ENCODE measurements around the gene ORAI2.

The ORAI2 gene

GRCh38 chr7:102416406-102416805, 17.0 kb upstream of the ORAI2 start:
- DNase-seq: no peak

DNA sequence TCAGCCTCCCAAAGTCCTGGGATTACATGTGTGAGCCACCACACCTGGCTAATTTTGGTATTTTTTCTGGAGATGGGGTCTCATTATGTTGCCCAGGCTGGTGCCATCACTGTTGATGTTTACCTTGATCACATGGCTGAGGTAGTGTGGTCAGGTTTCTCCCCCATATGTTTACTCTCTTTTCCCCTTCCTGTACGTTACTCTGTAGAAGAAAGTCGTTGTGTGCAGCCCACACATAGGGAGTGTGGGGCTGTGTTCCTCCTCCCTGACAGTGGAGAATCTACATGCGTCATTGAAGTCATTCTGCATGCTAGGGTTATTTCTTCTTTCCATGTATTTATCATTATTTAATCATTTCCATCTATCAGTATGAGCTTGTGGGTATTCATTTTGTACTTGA, 16.3 kb upstream of the ORAI2 start:
- no peak for DNase-seq

DNA sequence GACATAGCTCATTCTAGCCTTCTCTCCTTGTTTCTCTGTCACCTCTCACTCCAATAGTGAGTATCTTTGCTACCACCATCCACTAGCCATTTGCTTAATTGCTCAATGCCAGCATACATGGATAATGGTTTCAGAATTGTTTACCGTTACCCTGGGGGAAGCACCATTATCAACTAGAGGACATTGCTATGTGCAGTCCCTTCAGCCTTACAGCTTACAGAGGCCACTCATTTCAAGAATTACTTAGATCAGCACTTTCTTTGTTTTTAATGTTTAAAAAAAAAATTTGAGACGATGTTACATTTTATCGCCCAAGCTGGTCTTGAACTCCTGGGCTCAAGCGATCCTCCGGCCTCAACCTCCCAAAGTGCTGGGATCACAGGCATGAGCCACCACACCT, 14.8 kb upstream of the ORAI2 start:
- DNase-seq: no peak

DNA sequence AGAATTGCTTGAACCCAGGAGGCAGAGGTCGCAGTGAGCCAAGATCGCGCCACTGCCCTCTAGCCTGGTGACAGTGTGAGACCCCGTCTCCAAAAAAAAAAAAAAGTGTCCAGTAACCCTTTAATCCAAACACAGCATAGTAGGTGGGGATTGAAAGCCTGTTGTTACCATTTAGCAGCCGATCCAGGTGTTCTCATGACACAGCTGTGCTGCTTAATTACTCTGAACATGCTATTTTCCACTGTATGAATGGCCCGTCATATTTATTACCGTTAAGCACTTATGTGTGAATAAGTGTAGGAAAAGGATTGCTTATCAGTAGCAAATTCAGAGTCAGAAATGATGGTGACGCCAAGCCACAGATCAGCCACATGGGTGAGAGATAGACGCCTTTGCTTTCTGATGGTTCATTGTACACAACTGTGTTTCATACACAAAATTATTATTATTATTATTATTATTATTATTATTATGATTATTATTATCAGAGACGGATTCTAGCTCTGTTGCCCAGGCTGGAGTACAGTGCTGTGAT, 11.6 kb upstream of the ORAI2 start:
- DNase-seq: no peak

DNA sequence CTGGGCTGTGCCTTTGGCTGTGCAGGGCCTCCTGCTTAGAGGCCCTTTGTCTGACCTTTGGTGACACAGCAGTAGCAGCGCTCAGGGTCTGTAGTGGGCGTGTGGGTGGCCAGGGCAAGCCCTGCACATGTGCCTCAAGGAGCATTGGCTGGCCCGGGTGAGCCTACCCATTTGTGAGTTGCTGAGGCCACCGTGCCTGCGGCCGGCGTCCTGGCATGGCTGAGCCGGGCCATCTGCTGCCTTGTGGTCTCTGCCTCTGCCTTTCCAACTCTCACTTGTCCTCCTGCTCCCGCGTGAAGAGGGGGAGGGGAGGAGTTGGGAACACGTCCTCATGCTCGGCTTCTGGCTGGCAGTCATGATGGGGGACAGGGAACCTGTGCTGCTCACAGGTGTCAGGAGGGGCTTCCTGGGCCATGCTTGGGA, 9.2 kb upstream of the ORAI2 start:
- no peak for DNase-seq

- no peak for DNase-seq
Measured at GRCh38 chr7:102424787-102425218, 8.6 kb upstream of the ORAI2 start.

DNA sequence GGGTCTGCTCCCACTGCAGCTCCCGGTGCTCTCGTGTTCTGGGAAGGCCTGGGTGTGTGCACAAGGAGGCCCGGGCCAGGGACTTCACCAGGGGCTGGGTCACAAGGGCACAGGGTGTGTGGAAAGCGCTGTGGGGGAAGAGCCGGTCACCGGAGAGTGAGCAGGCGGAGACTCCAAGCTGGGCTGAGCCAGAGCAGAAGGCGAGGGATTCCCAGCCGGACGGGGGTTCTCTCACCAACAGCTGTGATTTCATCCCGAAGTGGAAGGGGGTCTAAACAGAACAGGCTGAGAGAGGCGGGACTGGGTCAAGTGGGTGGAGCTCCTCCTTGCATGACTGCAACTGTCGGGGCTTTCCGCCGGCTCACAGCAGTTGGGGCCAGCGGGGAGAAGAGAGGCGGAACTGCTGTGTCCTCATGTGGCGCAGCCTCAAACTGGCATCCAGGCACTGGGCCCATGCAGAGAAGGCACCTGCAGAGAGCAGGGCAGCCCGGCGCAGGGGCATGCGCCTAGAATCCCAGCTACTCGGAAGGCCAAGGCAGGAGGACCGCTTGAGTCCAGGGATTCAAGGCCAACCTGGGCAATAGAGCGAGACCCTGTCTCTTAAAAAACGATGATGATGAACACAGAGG, 7.6 kb upstream of the ORAI2 start:
- peak; percentile 88 for DNase-seq

GRCh38 chr7:102426268-102427018, 6.9 kb upstream of the ORAI2 start:
- peak; percentile 83 for DNase-seq

DNA sequence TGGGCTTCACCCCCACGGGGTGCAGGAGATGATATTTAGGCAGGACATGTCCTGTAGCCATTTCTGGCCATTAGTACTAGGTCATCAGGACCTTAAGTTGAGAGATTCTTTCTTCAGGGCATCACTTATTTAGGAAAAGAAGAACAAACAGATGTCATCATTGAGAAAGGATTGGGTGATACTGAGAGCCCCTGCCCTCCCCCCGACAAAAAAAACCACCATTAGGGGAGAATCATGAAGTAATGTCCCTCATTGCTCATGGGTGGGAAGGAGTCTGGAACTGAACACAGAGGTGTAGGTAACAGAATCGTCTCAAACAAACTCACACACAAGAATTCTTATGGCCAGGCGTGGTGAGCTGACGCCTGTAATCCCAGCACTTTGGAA, 6.4 kb upstream of the ORAI2 start:
- DNase-seq: no peak

DNA sequence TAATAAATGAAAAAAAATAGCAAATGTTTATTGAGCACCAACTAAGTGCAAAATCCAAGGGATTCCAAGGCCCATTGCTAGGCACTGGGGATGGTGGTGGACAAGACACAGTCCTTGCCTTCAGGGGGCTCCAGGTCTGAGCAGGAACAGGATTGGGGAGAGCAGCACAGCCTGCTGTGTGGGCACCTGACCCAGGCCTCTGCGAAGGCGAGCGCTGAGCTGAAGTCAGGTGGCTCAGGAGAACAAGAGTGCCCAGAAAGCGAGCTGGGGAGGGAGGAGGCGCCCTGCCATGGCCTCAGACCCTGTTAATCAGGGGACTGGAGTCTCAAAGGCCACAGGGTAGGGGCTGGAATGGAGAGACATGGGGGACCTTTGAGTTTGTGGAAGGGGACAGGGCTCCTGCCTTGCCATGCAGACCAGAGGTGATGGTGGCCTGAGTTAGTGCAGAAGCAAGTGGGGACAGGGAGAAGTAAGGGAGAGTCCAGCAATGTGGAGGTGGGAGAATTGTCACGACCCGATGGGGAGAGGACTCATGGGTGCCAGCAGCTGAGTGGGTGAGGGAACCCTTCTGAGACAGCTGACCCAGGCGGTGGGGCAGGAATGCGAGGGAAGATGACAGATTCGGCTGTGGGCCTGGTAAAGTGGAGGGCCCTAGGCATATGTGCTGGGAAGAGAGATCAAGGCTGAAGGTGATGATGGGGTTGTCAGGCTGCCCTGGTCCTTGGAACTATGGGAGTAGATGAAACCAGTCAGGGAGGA, 4.1 kb upstream of the ORAI2 start:
- DNase-seq: no peak

- peak; percentile 53 for DNase-seq
Measured at GRCh38 chr7:102431617-102432298, 1.6 kb upstream of the ORAI2 start.

- peak; percentile 39 for DNase-seq
Measured at GRCh38 chr7:102432442-102433218, 745 bp upstream of the ORAI2 start.

DNA sequence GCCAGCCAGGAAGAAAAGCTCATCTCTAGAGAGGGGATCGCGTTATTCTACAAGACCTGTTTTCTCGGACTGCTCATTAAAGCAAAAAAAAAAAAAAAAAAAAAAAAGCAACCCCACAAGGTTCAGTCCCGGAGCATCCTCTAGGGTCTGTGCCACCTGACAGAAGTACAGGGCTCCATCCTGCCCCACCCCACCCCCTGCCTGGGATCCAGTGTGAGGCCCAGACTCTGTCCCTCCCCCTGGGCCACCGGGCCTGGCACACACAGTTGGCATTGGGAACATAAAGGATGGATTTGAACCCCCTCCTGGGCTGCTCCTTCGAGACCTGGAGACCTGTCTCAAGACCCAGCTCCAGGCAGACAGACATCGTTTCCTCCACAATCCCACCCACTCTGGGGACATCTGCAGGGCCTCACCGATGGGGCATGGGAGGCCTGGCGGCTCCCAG, 688 bp downstream of the ORAI2 start:
- DNase-seq: no peak

- no peak for DNase-seq
Measured at GRCh38 chr7:102436118-102436517, 2.7 kb downstream of the ORAI2 start.

DNA sequence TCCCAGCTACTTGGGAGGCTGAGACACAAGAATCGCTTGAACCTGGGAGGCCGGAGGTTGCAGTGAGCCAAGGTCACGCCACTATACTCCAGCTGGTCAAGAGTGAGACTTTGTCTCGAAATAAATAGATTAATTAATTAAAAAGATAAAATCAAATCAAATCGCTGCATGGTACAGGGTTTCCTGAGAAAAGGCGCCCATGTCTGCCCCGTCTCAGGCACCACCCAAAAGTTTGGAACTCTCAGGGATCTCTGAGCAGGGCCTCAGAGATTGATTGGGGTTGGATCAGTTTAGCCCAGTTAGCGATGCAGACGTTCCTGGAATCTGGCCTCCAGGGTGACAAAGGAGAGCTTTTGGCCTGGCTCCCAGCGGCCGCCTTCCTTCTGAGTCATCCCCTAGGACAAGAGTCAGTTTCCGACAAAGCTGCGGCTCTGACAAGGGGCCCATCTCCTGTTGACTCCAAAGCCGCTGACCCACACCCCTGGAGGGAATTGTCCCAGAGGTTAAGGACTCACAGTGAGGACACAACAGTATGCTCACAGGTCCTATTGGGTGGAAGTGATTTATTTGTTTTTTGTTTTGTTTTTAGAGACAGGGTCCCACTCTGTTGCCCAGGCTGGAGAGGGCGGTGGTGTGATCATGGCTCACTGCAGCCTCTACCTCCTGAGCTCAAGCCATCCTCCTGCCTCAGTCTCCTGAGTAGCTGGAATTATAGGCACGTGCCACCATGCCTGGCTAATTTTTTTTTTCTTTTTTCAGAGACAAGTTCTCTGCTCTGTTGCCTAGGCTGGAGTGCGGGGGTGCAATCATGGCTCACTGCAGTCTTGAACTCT, 6.8 kb downstream of the ORAI2 start:
- DNase-seq: no peak

DNA sequence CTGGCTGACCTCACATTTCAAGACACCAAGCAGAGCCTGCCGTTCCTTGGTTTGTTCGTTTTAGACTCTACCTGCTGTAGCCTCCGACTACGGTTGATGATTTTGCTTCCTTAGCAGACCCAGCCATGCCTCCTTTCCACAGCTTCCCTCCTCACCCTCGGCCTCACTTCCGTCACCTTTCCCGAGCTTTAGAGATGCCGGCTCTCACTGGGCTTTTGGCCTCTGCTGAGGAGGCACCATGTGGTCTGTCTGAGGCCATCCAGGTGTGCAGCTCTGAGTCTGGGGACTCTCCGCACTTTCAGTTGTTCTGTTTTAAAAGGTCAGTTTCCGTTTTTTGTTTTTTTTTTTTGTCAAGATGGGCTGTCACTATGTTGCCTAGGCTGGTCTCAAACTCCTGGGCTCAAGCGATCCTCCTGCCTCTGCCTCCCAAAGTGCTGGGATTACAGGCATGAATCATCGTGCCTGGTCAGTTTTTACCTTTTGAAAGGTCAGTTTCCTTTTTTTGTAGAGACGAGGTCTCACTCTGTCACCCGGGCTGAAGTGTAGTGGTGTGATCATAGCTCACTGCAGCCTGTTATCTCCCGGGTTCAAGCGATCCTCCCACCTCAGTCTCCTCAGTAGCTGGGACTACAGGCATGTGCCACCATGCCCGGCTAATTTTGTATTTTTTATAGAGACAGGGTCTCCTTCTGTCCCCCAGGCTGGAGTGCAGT, 11.7 kb downstream of the ORAI2 start:
- DNase-seq: no peak

GRCh38 chr7:102445674-102446071, 12.3 kb downstream of the ORAI2 start:
- DNase-seq: no peak

- DNase-seq: no peak
Measured at GRCh38 chr7:102446387-102447156, 13.2 kb downstream of the ORAI2 start.

DNA sequence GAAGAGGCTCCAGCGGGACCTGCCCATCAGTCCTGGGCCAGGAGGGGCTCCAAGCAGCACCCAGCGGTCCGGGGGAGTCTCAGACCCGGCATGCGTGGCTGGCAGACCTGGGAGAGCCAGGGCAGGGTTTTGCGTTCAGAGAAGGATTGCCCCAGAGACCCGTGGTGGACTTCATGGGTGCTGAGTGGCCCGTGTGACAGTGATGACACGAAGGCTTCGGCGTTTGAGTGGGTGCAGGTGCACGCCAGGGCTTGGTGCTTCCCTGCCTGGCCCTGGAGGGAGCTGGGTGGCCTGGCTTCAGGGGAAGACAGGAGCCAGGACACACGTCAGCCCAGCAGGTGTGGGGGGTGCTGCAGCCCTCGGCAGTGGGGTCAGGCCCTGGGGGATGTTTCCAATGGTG, 13.9 kb downstream of the ORAI2 start:
- no peak for DNase-seq

DNA sequence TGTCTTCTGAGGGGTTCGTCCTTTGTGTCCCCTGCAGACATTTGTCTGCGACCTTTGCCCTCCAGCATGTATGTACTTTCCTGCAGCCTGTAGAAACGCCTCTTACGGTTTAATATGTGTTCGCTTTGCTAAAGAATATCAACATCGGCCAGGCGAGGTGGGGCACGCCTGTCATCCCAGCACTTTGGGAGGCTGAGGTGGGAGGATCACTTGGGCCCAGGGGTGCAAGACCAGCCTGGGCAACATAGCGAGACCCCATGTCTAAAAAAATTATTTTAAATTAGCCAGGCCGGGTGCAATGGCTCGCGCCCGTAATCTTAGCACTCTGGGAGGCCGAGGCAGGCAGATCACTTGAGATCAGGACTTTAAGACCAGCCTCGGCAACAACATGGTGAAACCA, 15.8 kb downstream of the ORAI2 start:
- no peak for DNase-seq
